MCF 10A (cell line): ENCODE results near the gene GSTO2. TPM values are rescaled to one million over a fixed set of nuclear protein-coding genes. Genes with fewer than 3 reads are reported as not detected.

Experiments used
- BruUV-seq: library from RNA; stranded (reverse); fragments of 400-500 nt; replicated peaks from 2 replicates; lab custom pipeline; 2021; lab: Mats Ljungman, UMichigan
- CTCF ChIA-PET: fragments of 300-600 bp; sonication (Branson Sonifier 250); formaldehyde crosslinking; extraction: SDS; loops from one replicate; lab custom pipeline; 2021; ENCODE audit warnings: antibody characterized with exemption, inconsistent platforms; lab: Yijun Ruan, JAX
- POLR2A ChIA-PET: fragments of 300-600, 350-650 bp; sonication (Branson Sonifier 250); formaldehyde crosslinking; extraction: SDS; loops from one replicate; lab custom pipeline; 2020; ENCODE audit warnings: antibody characterized with exemption, inconsistent platforms; lab: Yijun Ruan, JAX
- DNase-seq: peaks from one replicate; pipeline ENCODE4 v3.0.0-alpha.2; 2018; ENCODE audit not compliant: unreplicated experiment
- H3K27ac Mint-ChIP-seq: one replicate; pipeline ENCODE4 v1.8.0; 2022; ENCODE audit warnings: mild to moderate bottlenecking, low read depth, mixed read lengths; ENCODE audit not compliant: unreplicated experiment
- H3K27me3 Mint-ChIP-seq: one replicate; pipeline ENCODE4 v1.8.0; 2022; ENCODE audit warnings: mixed read lengths; ENCODE audit not compliant: insufficient read depth, unreplicated experiment
- H3K36me3 Mint-ChIP-seq: one replicate; pipeline ENCODE4 v1.8.0; 2022; ENCODE audit warnings: mild to moderate bottlenecking, moderate library complexity, mixed read lengths; ENCODE audit not compliant: insufficient read depth, unreplicated experiment
- H3K4me1 Mint-ChIP-seq: one replicate; pipeline ENCODE4 v1.8.0; 2022; ENCODE audit warnings: mixed read lengths; ENCODE audit not compliant: insufficient read depth, unreplicated experiment
- H3K4me3 Mint-ChIP-seq: one replicate; pipeline ENCODE4 v1.8.0; 2022; ENCODE audit warnings: mild to moderate bottlenecking, moderate library complexity, mixed read lengths; ENCODE audit not compliant: unreplicated experiment
- H3K9me3 Mint-ChIP-seq: one replicate; pipeline ENCODE4 v1.8.0; 2022; ENCODE audit warnings: mixed read lengths; ENCODE audit not compliant: unreplicated experiment
- intact Hi-C: fragments of 100-400 bp; cut with micrococcal nuclease; formaldehyde crosslinking; loops from 2 replicates; pipeline ENCODE4 v1.14.1; 2022
- total RNA-seq: library from RNA; stranded (reverse); gene quantifications from 2 replicates; pipeline ENCODE4 v1.2.3, GENCODE V29; 2022
- TF ChIP-seq, protein P1 (sequence below): fragments of 200-600 bp; IDR thresholded peaks from one replicate; pipeline ENCODE4 v1.8.0; 2022; ENCODE audit warnings: antibody characterized with exemption, mild to moderate bottlenecking; ENCODE audit not compliant: unreplicated experiment

Gene GSTO2
- total RNA-seq, 1 experiment from 2014 or later, result 40.9 TPM

- H3K4me3 Mint-ChIP-seq, result peak overlapping the region; percentile 89
- BruUV-seq, result TSS peak; percentile 20
- H3K4me1 Mint-ChIP-seq, result peaks cover 7% of the 10 kb centered on the region
Measured at GRCh38 chr10:104274762-104275721, 6.1 kb downstream of the GSTO2 start.

DNA sequence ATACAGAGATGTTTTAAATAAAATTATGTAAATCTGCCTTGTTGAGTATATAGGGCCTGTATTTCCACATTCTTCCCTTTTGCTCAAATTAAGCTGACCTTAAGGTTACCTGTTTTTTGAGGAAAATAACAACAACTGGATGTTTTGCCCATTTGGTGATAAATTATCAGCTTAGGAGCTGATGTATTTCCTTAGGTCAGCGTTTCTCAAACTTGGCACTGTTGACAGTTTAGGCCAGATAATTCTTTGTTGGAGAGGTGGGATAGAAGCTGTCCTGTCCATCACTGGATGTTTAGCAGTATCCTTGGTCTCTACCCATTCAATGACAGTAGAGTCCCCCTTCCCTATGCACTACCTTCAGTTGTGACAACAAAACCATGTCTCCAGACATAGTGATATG, 7.2 kb downstream of the GSTO2 start:
- DNase-seq, result no peak
- BruUV-seq, result no TSS peak

More at GRCh38 chr10:104274762-104275721, 6.1 kb downstream of the GSTO2 start:
- peak overlapping the region; percentile 73 for H3K27ac Mint-ChIP-seq
- peak; percentile 73 for DNase-seq
- H3K9me3 Mint-ChIP-seq, result no peaks in the 10 kb centered on the region
- peaks cover 24% of the 10 kb centered on the region for H3K36me3 Mint-ChIP-seq
- TF ChIP-seq, protein P1, sequence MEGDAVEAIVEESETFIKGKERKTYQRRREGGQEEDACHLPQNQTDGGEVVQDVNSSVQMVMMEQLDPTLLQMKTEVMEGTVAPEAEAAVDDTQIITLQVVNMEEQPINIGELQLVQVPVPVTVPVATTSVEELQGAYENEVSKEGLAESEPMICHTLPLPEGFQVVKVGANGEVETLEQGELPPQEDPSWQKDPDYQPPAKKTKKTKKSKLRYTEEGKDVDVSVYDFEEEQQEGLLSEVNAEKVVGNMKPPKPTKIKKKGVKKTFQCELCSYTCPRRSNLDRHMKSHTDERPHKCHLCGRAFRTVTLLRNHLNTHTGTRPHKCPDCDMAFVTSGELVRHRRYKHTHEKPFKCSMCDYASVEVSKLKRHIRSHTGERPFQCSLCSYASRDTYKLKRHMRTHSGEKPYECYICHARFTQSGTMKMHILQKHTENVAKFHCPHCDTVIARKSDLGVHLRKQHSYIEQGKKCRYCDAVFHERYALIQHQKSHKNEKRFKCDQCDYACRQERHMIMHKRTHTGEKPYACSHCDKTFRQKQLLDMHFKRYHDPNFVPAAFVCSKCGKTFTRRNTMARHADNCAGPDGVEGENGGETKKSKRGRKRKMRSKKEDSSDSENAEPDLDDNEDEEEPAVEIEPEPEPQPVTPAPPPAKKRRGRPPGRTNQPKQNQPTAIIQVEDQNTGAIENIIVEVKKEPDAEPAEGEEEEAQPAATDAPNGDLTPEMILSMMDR, result peak; percentile 94
- intact Hi-C loops, result loop anchor here (1.0 kb wide), 1 partner anchor 75 kb away; no protein-coding TSS in a partner anchor
- CTCF ChIA-PET, result interaction anchor here (0.5 to 9.1 kb wide), 44 partner anchors 8 to 1648 kb away, joined by 3 to 316 read pairs (median 5); partner anchors contain the start of genes CFAP43, CFAP58, GSTO1 and ITPRIP
- POLR2A ChIA-PET, result interaction anchor here (0.5 to 4.7 kb wide), 28 partner anchors 9 to 402 kb away, joined by 3 to 56 read pairs (median 4); partner anchors contain the start of genes CFAP43, GSTO1, ITPRIP and SFR1
- no peaks in the 10 kb centered on the region for H3K27me3 Mint-ChIP-seq

GRCh38 chr10:104277785-104278184, 8.8 kb downstream of the GSTO2 start:
- Mint-ChIP-seq H3K9me3 (no peaks in the 10 kb centered on the region), H3K27ac (no peak overlapping the region), H3K27me3 (no peaks in the 10 kb centered on the region), H3K4me3 (no peak overlapping the region), H3K4me1 (peaks cover 7% of the 10 kb centered on the region), H3K36me3 (peaks cover 37% of the 10 kb centered on the region)
- intact Hi-C loops, result no loop called here
- no peak for DNase-seq
- POLR2A ChIA-PET, result interaction anchor here (0.6 to 2.8 kb wide), 4 partner anchors 9 to 73 kb away, joined by 3 to 9 read pairs (median 7); partner anchors contain the start of gene GSTO2
- BruUV-seq, result no TSS peak
- TF ChIP-seq, protein P1, result no peak
- CTCF ChIA-PET, result interaction anchor here (0.7 to 9.1 kb wide), 6 partner anchors 8 to 421 kb away, joined by 4 to 316 read pairs (median 26); partner anchors contain the start of gene CFAP58

More for the DNA sequence above, 7.2 kb downstream of the GSTO2 start:
- ChIA-PET CTCF (interaction anchor here (0.7 to 9.1 kb wide), 11 partner anchors 10 to 92 kb away, joined by 3 to 316 read pairs (median 42); partner anchors contain the start of genes GSTO1 and ITPRIP), POLR2A (interaction anchor here (0.7 to 4.7 kb wide), 10 partner anchors 9 to 388 kb away, joined by 3 to 56 read pairs (median 4); partner anchors contain the start of genes GSTO1 and ITPRIP)
- Mint-ChIP-seq H3K27me3 (no peaks in the 10 kb centered on the region), H3K27ac (no peak overlapping the region), H3K4me1 (peaks cover 7% of the 10 kb centered on the region), H3K9me3 (no peaks in the 10 kb centered on the region), H3K4me3 (no peak overlapping the region), H3K36me3 (peaks cover 30% of the 10 kb centered on the region)
- intact Hi-C loops, result no loop called here
- TF ChIP-seq, protein P1, result no peak
